Measurements from ENCODE around the gene LRTM2.

Gene LRTM2

GRCh38 chr12:1842183-1842904, 22.0 kb downstream of the LRTM2 start:
- H3K36me3 ChIP-seq: no peaks in the 10 kb centered on the region
- H3K27me3 ChIP-seq: peaks cover 44% of the 10 kb centered on the region
- TF ChIP-seq, protein P1, sequence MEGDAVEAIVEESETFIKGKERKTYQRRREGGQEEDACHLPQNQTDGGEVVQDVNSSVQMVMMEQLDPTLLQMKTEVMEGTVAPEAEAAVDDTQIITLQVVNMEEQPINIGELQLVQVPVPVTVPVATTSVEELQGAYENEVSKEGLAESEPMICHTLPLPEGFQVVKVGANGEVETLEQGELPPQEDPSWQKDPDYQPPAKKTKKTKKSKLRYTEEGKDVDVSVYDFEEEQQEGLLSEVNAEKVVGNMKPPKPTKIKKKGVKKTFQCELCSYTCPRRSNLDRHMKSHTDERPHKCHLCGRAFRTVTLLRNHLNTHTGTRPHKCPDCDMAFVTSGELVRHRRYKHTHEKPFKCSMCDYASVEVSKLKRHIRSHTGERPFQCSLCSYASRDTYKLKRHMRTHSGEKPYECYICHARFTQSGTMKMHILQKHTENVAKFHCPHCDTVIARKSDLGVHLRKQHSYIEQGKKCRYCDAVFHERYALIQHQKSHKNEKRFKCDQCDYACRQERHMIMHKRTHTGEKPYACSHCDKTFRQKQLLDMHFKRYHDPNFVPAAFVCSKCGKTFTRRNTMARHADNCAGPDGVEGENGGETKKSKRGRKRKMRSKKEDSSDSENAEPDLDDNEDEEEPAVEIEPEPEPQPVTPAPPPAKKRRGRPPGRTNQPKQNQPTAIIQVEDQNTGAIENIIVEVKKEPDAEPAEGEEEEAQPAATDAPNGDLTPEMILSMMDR (IDR thresholded peaks at IDR 0.05): no peak
- no peaks in the 10 kb centered on the region for H3K9me3 ChIP-seq
- no peak overlapping the region for H3K27ac ChIP-seq
- H3K4me3 ChIP-seq (ENCODE audit: low read depth in 1 of 2, low read length in 1 of 2): no peak overlapping the region
- peaks cover 3 to 6% of the 10 kb centered on the region in 2 experiments for H3K4me1 ChIP-seq (ENCODE audit: control insufficient read depth in 1 of 2, insufficient read depth in 1 of 2, low read depth in 1 of 2, low read length in 1 of 2)

DNA sequence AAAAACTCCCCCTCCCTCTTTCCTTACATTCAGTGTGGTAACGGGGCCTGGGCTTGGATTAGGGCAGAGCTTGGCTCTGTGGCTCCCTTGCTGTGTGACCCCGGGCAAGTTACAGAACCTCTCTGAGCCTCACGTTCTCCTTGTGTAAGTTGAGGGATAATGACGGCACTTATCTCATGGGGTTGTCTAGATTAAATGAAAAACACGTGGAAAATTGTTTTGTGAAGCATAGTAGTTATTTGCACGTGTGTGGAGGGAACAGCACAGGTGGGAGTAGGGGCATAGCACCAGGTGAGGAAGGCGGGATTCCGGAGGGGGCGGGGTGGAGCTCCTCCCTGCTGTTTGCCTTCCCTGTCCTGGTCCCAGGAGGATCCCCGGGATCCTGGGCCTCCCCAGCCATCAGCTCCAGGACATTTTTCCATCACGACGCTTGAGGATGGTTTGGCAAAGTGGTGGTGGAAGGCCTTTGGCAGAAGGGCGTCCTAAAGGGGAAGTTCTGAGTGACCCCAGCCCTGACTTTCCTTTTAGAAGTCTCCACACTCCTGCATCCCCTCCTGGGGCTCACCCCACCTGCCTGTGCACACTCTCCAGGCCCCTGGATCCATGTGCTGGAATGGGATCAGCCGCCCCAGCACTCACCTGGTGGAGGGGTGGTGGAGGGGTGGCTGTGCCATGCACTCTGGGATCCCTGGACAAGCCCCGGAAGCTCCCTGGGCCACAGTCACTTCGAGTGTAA, 22.7 kb downstream of the LRTM2 start:
- Histone ChIP-seq H3K4me3 (ENCODE audit: low read depth in 1 of 2, low read length in 1 of 2) (no peak overlapping the region), H3K27ac (no peak overlapping the region), H3K36me3 (no peaks in the 10 kb centered on the region), H3K27me3 (peaks cover 44% of the 10 kb centered on the region), H3K9me3 (no peaks in the 10 kb centered on the region), H3K4me1 (ENCODE audit: control insufficient read depth in 1 of 2, insufficient read depth in 1 of 2, low read depth in 1 of 2, low read length in 1 of 2) (peaks cover 3 to 6% of the 10 kb centered on the region in 2 experiments)
- TF ChIP-seq, protein P1 (IDR thresholded peaks at IDR 0.05): no peak

DNA sequence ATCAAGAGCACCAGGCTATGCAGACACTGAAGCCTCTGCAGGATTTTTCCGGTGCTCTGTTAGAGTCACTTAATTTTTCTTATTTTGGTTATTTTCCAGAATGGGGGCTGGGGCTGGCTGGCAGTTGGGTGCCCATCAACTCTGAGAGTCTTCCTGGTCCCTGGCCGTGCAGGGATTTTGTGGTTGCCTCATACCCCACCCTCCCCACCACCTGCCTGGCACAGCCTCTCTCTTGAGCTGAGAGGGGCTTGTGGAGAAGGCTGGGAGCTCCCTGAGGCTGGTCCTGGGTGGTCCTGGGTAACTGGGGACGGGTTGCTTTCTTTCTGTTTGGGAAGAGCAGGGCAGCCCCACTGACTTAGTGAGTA, 23.3 kb downstream of the LRTM2 start:
- peaks cover 3 to 6% of the 10 kb centered on the region in 2 experiments for H3K4me1 ChIP-seq (ENCODE audit: control insufficient read depth in 1 of 2, insufficient read depth in 1 of 2, low read depth in 1 of 2, low read length in 1 of 2)
- H3K36me3 ChIP-seq: no peaks in the 10 kb centered on the region
- TF ChIP-seq, protein P1 (IDR thresholded peaks at IDR 0.05): no peak
- no peak overlapping the region for H3K27ac ChIP-seq
- peaks cover 44% of the 10 kb centered on the region for H3K27me3 ChIP-seq
- no peaks in the 10 kb centered on the region for H3K9me3 ChIP-seq
- H3K4me3 ChIP-seq (ENCODE audit: low read depth in 1 of 2, low read length in 1 of 2): no peak overlapping the region

- TF ChIP-seq, protein P1 (IDR thresholded peaks at IDR 0.05): no peak
- Histone ChIP-seq H3K36me3 (no peaks in the 10 kb centered on the region), H3K27ac (no peak overlapping the region), H3K27me3 (peaks cover 44% of the 10 kb centered on the region), H3K4me1 (ENCODE audit: control insufficient read depth in 1 of 2, insufficient read depth in 1 of 2, low read depth in 1 of 2, low read length in 1 of 2) (peaks cover 3 to 6% of the 10 kb centered on the region in 2 experiments), H3K9me3 (no peaks in the 10 kb centered on the region), H3K4me3 (ENCODE audit: low read depth in 1 of 2, low read length in 1 of 2) (no peak overlapping the region)
These were observed 23.9 kb downstream of the LRTM2 start for GRCh38 chr12:1844223-1844622.

- H3K4me1 ChIP-seq (ENCODE audit: control insufficient read depth in 1 of 2, insufficient read depth in 1 of 2, low read depth in 1 of 2, low read length in 1 of 2): peaks cover 3 to 6% of the 10 kb centered on the region in 2 experiments
- no peaks in the 10 kb centered on the region for H3K36me3 ChIP-seq
- H3K27me3 ChIP-seq: peaks cover 44% of the 10 kb centered on the region
- H3K9me3 ChIP-seq: no peaks in the 10 kb centered on the region
- TF ChIP-seq, protein P1 (IDR thresholded peaks at IDR 0.05): no peak
- H3K27ac ChIP-seq: no peak overlapping the region
- H3K4me3 ChIP-seq (ENCODE audit: low read depth in 1 of 2, low read length in 1 of 2): no peak overlapping the region
These were observed 24.5 kb downstream of the LRTM2 start for GRCh38 chr12:1844661-1845409.
